ENCODE results near the gene PHYHD1.
"Not testable (repeated sequence)": the region's sequence is repeated elsewhere in the genome, so short reads cannot be mapped to it uniquely, and the experiment has no call there.

The PHYHD1 gene

DNA sequence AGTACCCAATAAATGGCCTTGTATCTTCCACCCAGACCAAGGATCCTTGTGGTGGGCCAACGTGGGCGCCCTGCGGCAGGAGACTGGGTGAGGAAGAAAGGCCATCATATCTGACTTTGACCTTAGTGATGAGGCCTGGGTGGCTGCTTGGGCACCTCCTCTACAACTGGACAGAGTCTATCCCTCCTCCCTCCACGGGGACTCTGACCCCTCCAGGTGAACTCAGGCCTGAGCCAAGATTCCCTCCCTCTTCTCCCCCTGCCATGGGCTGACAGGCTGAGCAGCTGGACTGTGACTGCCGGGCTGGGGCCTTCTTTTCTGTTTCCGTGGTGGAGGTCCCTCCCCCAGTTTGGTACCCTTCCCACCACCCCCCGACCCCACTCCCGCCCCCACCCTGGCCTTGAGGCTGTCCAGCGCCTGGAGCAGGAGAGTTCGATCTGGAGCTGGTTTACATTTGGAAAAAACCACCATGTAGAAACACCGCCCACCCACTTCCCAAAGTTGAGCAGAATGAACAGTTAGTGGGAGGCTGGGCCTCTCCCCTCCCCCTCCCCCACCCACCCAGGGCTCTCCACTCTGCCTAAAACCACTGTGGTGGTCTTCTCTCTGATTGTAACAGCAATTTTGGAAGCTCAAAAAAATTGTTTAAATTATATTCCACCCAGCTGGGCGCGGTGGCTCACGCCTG, 1.2 kb upstream of the PHYHD1 start:
- no peak for DNase-seq

DNA sequence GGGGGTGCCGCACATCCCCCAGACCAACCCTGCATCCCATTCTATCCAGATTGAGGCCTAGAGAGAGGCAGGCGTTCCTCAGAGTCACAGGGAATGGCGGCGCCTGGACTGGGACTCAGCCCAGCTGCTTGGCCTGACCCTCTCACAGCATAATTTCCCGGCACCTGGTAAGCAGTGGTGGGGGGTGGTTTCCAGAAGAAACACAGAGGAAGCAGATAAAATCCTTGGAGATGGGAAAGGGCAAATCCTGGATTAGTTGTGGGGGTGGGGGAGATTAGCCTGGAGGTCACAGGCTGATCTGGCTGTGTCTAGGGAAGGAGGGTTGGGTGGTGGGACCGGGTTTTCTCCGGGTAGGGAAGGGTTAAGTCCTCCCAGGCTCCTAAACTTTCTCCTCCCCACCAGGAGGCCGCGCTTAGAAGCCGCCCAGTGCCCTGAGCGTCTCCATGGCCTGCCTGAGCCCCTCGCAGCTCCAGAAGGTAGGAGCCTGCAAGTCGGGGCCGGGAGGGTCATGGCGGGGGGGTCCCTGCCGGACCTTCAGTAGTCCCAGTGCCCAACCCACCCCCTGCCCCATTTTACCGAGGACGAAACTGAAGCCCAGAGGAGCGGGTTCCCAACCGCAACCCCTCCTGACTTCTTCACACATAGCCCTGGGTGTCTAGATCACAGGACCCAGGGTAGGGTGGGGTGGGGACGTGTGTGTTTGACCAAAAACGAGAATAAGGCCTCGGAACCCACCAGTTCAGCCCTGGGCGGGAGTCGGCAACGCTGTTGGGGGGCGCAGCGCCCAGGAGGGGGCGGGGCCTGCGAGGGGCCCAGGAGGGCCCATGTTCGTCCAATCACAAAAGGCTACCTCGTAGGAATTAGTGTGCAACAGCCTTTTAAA, 1.3 kb downstream of the PHYHD1 start:
- peak in 5 of 56 donors; percentile 19 to 45 (median 29) for DNase-seq

DNA sequence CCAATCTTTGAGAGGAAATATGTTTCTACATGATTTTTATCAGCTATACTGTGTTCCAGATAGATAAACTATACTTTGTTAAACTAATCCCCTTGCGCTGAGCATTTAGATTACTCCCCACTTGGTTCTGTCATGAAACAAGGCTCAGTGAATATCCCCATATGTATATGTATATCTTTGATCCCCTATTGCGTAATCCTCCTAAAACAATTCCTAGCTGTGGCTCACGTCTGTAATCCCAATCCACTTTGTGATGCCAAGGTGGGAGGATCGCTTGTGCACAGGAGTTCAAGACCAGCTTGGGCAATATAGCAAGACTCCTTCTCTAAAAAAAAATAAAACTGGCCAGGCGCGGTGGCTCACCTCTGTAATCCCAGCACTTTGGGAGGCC, 2.7 kb downstream of the PHYHD1 start:
- DNase-seq = no peak

DNA sequence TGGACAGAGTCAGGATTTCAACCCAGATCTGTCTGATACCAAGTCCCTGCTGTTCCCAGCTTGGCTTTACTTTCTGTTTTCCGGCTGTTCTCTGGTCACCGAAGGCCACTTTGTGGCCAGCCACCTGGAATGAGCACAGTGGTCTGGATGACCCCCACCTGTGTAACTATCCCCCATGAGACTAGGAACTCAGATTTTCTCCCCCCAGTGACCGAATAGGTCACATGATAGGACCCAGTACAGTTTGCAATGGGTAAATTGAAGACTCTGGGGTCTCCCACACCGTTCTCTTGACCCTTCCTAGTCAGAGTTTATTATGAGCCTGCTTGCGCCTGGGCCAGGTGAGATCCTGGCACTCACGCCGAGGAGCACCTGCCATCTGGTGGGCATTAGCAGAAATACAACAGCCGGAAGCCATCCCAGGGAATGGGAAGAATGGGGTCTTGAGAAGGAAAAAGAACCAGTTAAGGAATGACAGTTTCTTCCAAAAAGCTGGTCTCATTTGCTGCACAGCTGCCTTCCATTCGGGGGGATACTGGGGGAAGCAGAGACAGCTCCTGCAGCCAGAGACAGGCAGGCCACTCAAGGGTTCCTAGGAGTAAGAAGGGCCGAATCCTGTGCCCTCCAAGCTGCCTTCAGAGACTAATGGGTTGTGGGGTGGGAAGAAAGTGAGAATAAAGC, 7.1 kb downstream of the PHYHD1 start:
- DNase-seq = peak in 19 of 56 donors; percentile 10 to 60 (median 28)

DNA sequence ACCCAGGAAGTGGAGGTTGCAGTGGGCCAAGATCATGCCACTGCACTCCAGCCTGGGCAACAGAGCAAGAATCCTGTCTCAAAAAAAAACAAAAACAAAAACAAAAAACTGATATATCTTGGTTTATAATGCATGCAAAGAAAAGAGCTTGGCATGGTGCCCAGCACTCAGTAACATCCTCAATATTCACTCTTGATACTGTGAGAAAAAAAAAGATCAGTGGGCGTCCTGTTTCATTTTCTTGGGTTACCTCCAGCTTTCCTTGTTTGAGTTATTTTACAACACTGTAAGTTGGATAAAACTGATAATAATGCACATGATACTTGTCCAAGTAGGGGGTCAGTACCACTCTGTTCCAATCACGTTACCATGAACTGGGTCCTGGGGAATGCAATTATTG, 7.8 kb downstream of the PHYHD1 start:
- peak in 6 of 56 donors; percentile 7 to 76 (median 44) for DNase-seq

DNA sequence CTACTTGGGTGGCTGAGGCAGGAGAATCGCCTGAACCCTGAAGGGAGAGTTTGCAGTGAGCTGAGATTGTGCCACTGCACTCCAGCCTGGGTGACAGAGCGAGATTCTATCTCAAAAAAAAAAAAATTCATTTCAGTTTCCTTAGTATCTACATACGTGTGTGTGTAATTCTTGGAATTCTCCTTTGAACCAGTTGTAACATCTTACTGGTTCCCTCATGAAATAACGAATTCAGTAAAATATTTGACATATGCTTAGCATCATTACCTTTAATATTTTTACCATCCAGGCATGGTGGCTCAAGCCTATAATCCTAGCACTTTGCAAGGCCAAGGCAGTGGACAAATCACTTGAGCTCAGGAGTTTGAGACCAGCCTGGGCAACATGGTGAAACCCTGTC, 8.8 kb downstream of the PHYHD1 start:
- no peak for DNase-seq

DNA sequence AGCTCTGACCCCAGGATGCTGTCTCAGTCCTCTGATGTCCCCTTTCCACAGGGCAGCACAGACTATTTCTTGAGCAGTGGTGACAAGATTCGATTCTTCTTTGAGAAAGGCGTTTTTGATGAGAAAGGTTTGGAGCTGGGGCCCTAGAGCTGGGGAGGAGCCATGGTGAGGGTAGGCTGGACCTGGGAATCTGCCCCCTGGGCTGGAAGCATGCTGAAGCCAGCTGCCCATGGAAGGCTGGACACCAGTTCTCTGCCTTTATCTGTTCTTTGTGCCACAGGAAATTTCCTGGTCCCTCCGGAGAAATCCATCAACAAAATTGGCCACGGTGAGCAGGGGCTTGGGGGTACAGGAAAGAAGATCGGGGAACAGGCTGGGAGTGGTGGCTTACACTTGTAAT, 12.9 kb downstream of the PHYHD1 start:
- no peak for DNase-seq

DNA sequence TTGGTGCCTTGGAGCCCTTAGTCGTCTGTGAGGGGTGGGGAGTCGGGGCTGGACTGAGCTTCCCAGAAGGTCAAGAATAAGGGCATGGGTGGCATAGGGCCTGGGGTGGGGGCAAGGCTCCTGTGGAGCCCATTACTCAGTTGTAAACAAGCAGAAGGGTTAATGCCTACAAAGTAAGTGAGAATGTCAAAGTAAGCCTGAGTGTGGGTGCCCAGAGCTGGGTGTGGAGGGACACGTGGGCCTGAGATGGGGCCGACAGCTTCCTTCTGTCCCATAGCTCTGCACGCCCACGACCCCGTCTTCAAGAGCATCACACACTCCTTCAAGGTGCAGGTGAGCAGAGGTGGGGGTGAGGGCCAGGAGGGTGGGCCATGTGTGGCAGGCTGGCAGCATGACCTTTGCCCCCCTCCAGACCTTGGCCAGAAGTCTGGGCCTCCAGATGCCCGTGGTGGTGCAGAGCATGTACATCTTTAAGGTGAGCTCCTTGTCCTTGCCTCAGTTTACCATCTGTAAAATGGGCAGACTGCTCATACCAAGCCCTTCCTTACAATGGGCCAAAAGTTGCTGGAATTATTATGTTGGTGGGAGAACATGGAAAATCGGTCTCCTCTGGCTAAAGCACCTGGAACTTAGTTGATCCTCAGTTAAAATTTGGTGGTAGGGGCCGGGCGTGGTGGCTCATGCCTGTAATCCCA, 15.5 kb downstream of the PHYHD1 start:
- no peak for DNase-seq

DNA sequence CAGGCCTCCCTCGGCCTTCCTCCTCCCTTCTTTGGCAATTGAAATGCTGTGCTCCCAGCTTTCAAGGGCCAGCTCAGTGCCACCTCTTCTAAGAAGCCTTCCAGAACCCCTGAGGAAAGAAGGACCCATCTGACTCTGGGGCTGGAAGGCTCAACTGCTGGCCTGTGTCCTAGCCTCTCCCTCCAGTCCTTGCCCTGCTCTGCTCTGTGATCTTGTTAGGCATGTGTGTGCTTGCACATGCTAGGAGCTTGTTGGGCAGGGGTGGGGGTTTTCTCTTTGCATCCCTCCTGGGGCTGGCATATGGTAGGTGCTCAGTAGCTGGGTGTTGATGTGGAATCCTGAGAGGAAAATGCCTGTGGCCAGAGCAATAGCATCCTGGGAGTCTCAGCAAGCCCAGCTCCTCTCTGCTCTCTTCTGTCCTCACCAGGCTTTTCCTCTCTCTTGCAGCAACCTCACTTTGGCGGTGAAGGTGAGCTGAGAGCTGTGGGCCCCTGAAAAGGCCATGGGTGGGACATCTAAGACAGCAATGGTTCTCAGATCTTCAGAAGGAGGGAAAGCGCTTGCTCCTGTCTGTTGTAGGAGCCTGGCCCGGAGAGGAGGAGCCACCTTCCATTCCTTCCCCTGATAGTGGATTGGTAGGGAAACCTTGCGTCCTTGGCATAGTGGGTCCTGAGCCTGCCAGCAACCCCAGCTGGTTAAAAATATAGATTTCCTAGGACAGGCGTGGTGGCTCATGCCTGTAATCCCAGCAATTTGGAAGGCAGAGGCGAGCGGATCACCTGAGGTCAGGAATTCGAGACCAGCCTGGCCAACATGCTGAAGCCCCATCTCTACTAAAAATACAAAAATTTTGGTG, 16.8 kb downstream of the PHYHD1 start:
- no peak for DNase-seq

DNA sequence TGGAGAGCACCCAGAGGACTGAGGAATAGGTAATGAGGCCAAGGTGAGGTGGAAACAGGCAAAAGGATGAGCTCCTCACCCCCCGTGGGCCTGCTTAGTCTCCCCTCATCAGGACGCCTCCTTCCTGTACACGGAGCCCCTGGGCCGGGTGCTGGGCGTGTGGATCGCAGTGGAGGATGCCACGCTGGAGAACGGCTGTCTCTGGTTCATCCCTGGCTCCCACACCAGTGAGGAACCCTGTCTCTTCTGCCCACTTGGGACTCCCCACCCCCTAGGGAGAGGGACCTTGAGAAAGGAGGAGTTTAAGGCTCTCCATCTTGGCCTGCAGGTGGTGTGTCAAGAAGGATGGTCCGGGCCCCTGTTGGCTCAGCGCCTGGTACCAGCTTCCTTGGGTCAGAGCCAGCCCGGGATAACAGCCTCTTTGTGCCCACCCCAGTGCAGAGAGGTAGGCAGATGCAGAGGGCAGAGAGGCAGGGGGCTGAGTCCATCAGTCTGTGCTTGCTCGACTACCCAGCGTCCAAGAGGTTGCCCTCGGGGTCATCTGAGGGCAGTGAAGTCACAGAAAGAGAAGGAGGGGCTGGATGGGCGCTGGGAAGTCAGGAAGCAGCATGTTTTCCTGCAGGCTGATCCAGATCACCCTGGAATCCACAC, 19.6 kb downstream of the PHYHD1 start:
- DNase-seq = peak in 1 of 56 donors; percentile 56

DNA sequence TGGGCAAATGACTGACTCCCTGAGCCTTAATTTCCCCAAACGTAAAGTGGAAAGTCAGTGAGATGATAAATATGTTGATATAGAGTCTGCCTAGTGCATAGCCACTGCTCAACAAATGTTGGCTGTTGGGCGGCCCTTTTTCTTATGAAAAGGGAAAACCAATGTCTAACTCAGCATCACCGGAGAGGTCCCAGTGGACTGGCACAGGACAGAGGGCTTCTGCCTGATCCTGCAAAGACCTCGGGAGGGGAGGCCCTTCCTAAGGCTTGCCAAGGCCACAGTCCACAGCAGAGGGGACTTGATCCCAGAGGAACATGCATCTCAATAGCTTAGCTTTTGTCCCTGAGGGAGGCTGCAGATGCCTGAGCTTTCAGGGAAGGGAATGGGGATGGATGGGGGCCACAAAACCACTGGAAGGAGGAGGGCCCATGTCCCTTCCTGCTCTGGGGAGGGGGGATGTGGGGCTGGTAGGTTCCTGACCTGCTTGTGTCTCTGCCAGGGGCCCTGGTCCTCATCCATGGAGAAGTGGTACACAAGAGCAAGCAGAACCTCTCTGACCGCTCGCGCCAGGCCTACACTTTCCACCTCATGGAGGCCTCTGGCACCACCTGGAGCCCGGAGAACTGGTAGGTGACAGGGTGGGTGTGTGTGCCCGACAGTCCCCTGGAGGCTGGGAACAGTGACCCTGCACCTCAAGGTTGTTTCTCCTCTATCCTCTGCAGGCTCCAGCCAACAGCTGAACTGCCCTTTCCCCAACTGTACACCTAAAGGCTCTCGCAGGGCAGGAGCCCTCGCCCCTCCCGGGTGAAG, 20.4 kb downstream of the PHYHD1 start:
- DNase-seq = no peak

DNA sequence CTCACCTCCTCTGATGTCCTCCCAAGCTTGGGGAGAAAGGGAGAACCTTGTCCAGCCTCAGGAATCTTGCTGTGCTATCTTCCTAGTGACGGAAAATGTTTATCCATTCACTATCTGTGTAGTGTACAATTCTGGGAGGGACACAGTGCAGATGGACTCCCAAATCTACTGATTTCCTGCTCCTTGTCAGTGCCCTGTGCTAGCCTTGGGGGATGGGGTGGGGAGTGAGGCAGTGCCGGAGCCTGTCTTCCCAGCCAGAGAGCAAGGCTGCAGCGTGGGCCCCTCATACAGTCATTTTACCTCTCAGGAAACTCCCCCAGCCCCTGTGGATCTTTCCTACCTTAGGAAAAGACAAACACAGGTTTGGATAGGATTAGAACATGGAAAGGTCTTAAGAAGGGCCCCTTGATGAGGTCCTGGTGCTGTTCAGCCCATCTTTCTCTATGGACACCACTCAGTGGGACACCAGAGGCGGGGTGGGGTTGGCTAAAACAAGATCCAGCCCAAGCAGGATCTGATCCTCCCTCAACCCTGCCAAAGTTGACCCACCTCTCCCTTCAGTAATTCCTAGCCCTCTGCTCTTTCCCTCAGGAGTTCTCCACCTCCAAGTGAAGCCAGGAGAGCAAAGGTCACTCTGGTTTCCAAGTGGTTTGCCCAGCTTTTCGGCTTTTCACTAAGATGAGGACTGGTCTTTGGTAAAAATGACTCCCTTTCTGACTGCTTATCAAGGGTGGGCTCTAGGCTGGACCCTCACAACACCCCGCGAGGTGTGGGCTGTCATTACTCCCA, 23.2 kb downstream of the PHYHD1 start:
- DNase-seq = no peak

DNA sequence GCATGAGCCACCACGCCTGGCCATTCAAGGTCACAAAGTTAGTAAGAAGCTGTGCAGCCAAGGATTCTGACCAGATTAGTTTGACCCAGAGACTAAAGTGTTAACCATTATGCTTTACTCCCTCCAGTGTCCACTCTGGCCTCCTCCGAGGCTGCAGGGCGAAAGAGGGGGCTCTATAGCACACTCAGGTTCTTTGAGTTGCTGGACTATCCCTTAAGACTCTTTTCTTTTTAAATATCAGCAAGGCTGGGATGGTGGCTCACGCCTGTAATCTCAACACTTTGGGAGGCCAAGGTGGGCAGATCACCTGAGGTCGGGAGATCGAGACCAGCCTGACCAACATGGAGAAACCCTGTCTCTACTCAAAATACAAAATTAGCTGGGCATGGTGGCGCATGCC, 24.2 kb downstream of the PHYHD1 start:
- DNase-seq = not testable (repeated sequence)

DNA sequence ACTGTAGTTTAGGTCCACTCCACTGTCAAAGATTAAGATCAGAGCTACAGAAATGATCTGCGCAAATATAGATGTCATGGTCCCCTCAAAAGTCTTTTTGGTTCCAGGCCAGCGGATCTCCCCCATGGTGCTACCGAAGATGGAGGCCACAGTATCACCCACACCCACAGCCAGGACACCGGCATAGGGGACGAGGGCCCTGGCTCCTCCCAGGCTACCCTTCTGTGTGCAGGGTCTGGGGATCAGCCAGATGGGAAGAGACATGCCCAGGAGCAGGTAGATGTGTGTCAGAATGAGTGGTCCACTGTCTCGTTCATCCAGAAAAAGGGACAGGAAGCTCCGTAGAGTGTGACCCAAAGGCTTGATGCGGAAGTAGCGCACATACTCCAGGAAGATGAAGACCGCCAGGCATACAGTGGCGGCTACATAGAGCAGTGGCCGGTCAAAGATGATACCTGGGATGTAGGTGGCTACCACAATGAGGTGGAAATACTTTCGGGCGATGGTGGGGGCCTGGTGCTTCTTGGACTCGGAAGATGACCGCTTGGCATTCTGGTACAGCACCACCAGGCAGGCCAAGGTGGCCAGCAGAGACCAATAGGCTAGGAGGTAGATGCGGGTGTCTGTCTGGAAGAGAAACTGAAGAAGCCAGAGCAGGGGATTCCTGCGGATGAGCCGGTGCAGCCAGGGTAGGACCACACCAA, 25.2 kb downstream of the PHYHD1 start:
- no peak for DNase-seq

DNA sequence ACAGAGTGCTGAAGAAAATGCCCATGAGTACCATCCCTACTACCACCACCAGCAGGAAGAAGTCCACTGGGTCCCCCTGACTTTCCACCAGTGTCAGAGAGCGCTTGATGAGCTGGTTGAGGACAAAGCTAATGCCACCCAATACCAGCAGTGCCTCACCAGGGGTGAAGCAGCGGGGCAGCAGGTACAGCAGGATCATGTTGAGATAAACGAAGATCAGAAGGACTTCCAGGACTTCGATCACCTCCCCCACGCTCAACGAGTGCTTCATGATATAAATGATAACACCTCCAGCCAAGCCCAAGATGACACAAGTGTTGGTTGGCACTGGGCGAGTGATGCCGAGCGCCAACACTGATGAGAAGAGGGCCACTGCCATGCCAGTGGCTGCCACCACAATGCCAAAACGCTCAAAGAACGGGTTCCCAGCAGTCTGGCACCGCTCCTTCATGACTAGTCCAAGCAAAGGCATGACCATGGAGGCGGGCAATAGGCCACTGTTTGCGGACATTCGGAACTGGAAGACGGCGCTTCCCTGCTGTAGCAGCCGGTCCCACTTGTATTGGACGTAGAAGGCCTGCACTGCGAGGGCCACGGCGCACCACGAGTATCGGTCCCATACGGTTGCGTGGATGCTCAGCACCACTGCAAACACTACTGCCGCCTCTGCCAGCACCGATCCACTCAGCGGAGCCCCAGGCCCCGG, 25.9 kb downstream of the PHYHD1 start:
- DNase-seq = peak in 14 of 56 donors; percentile 35 to 72 (median 55)

DNA sequence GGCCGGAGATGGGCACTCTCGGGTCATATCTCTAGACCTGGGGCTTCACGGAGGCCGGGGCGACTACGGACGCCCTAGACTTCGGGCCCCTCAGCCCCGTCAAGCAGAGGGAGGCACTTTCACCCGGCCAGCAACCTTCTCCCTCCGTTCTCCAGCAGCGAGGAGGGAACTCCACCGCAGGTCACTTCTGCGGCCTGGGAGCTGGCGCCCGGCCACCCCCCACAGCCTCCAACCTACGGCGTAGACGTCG, 26.4 kb downstream of the PHYHD1 start:
- DNase-seq = no peak

All from amygdala (tissue), 56 donors.